VCaP (cell line): Measurements from ENCODE around the gene HGS.

Source experiments
- H3K27ac ChIP-seq: fragments of 450-650 bp; 2 replicates; pipeline ENCODE4 v1.5.1; 2017
- TF ChIP-seq, protein P1 (sequence below): fragments of 450-650 bp; conservative IDR thresholded peaks from 2 replicates; pipeline ENCODE4 v1.5.1; 2017; ENCODE audit warnings: mild to moderate bottlenecking, moderate library complexity

HGS gene

DNA sequence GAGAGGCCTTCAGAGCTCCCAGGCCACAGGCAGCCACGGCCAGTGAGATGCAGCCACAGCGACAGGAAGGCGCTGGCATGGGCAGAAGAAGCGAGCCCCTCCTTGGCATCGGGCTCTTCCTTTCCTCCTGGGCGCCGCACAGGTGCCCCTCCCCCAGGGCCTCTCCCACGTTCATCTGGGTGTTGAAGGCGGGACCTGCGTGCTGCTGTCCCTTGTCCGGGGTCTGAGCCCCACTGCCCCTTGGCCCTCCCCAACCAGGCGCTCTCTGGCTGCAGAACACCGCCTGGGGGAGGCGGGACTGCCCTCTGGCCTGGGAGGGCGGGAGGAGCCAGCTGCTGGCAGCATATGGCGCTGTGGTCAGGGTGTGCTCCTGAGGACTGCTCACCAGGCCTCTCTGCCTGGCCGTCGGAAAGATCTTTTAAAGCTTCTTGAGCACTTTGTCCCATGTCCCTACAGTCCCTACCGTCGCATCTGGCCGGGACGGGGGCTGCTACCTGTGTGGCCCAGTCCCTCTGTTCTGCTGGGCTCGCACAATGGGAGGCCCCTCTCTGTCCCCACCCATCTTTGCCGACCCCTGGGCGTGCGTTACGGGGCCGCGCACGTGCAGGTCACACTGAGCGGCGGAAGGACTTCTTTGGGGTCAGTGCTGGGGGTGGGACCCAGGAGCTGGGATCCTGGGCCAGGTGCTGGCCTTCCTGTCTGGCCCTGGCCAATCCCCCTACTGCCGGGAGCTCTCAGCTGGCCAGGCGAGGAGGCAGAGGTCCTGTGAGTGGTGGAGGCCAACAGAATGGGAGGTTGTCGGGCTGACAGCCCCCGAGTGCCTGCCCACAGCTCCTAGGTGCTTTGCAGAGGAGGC lies 30.0 kb downstream of the HGS start:
- peak overlapping the region; percentile 94 for H3K27ac ChIP-seq
- TF ChIP-seq, protein P1, sequence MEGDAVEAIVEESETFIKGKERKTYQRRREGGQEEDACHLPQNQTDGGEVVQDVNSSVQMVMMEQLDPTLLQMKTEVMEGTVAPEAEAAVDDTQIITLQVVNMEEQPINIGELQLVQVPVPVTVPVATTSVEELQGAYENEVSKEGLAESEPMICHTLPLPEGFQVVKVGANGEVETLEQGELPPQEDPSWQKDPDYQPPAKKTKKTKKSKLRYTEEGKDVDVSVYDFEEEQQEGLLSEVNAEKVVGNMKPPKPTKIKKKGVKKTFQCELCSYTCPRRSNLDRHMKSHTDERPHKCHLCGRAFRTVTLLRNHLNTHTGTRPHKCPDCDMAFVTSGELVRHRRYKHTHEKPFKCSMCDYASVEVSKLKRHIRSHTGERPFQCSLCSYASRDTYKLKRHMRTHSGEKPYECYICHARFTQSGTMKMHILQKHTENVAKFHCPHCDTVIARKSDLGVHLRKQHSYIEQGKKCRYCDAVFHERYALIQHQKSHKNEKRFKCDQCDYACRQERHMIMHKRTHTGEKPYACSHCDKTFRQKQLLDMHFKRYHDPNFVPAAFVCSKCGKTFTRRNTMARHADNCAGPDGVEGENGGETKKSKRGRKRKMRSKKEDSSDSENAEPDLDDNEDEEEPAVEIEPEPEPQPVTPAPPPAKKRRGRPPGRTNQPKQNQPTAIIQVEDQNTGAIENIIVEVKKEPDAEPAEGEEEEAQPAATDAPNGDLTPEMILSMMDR, result no peak

DNA sequence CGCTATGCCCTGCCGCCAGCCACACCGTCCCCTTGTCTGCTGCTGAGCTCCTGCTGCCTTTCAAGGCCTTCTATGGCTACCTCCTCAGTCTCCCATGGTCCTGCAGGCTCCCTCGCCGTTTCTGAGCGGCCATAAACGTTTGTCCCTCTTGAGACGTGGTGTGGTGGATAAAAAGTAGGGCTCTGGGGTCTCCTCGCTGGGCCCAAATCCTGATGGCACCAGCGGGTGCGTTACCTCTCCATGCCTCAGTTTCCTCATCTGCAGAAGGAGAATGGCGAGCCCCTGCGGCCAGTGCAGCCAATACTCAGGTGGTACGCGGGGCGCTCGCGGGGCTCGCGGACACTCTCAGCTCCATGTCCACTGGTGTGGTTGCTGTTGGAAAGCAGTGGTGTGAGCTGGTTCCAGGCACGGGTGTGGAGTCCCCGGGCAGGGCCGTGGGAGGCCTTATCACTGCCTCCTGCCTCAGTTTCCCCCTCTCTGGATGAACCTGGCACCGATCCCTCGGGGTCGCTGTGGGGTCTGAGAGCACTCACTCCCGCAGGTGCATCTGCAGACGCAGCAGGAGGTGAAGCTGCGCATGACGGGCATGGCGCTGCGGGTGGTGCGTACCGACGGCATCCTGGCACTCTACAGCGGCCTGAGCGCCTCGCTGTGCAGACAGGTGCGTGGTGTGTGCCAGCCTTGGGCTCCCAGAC lies 30.7 kb downstream of the HGS start:
- H3K27ac ChIP-seq, result peak overlapping the region; percentile 94
- TF ChIP-seq, protein P1, result no peak

DNA sequence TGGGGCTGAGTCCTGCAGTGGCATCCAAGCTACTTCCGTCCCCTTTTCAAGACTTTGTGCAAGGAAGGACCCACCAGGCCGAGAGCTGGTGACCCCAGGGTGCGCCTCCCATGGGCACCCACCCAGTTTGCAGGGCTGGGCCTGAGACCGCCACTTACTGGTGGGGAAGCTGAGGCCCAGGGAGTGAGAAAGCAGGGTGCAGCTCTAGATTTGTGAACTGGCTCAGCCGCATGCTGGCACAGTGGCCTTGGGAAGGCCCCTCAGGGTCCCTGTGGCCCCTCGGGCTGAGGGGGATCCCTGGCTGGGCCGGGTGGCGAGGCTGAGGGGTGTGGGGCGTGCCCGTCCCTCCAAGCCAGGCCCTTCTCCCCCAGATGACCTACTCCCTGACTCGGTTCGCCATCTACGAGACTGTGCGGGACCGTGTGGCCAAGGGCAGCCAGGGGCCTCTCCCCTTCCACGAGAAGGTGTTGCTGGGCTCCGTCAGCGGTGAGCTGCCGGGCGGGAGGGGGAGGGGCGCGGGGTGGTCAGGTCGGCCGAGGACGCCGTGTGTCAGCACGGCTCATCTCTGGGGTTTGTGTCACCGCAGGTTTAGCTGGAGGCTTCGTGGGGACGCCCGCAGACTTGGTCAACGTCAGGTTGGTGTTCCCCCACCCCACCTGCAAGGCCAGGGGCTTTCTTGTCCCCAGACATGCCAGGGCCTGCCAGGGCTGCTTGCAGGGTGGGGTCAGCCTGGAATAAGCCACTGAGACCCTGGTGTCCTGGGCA lies 31.5 kb downstream of the HGS start:
- TF ChIP-seq, protein P1, result no peak
- peak overlapping the region; percentile 94 for H3K27ac ChIP-seq

DNA sequence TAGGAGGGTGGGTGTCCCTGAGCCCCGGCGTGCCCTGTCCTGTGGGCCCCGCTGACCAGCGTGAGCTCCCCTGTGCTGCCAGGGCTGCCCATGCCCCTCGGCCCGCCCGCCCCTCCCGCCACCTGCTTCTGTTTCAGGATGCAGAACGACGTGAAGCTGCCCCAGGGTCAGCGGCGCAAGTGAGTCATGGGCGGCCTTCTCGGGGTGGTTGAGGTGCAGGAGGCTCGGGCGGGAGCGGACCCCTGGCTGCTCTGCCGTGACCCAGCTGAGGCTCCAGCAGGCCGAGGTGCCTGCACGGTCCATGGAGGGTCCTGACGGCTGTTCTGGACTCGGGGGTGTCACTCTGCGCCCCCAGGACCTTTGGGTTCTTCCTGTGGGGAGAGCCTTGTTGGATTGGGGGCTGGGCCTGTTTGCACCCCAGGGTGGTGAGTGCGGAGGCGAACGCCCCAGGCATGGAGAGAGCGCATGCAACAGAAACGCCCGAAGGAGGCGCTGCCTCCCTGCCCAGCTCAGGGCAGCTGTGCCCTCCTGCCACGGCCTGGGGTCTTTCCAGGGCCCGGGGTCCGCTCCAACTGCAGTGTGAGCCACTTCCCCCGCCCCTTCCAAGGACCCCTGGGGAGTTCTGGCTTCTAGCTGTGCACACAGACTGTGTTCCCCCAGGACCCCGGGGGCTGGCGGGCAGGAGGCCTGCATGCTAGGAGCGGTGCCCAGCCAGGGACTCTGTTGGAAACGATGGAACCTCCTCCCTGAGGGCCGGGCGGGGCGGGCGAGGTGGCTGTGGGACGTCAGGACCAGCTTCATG lies 32.3 kb downstream of the HGS start:
- TF ChIP-seq, protein P1, result no peak
- H3K27ac ChIP-seq, result peak overlapping the region; percentile 94; the same call in 1 of the 2 replicates

DNA sequence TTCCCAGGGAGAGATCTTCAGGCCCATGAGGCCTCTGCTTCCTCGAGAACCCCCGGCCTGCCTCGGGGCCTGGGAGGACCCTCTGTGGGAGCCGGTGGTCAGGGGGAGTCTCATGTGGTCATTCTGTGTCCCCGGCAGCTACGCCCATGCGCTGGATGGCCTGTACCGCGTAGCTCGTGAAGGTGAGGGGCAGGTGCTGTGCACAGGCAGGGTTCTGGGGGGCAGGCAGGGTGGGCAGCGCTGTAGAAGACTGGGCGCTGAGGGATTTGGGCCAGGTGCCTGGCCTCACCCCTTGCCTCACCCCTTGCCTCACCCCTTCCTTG lies 32.8 kb downstream of the HGS start:
- TF ChIP-seq, protein P1, result no peak

DNA sequence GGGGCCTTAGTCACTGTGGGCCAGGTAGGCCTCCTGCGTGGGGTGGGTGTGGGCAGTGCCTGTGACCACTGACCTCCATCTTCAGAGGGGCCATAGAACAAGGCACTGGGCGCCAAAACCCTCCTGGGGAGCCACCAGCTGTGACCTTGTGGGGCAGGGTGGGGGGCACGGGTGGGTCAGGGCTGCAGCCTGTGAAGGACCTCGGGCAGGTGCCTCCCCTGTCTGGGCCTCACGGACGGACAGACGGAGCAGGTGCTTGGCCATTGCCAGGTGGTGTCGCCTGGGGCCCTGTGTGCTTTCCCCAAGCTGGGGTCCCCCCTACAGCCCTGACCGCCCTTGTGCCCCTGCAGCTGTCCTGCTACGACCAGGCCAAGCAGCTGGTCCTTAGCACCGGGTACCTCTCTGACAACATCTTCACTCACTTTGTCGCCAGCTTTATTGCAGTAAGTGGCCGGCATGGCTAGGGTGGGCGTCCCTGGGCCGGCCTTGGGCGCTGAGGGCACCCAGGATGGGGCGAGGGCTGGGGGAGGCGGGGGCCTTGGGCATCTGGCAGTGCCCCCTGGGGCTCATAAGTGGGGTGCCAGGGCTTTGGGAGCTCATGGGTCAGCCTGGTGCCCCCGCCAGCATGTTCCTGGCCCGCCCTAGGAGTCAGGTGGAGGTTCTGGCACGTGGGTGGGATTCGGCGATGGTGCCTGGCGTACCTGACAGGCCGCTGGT lies 33.4 kb downstream of the HGS start:
- H3K27ac ChIP-seq, result no peak overlapping the region
- TF ChIP-seq, protein P1, result no peak

More for the DNA sequence above, 32.8 kb downstream of the HGS start:
- H3K27ac ChIP-seq, result no peak overlapping the region
